Loucy (cell line): ENCODE data around the gene WDHD1.
"Not testable (repeated sequence)": the region's sequence is repeated elsewhere in the genome, so short reads cannot be mapped to it uniquely, and the experiment has no call there.

Experiments used
- H2AFZ ChIP-seq: fragments of 200-600 bp; sonication (generic); 2 replicates; pipeline ENCODE4 v1.6.0; 2016; ENCODE audit warnings: antibody characterized with exemption, mild to moderate bottlenecking, low read length, moderate library complexity
- H3F3A ChIP-seq: fragments of 200-600 bp; 2 replicates; pipeline ENCODE4 v1.6.0; 2016; ENCODE audit warnings: antibody characterized with exemption, low read depth, mild to moderate bottlenecking
- H3K27me3 ChIP-seq: fragments of 200-600 bp; sonication (generic); 2 replicates; pipeline ENCODE4 v1.6.1; 2014; ENCODE audit warnings: low read length, mild to moderate bottlenecking; ENCODE audit not compliant: insufficient read depth, poor library complexity, severe bottlenecking
- H3K36me3 ChIP-seq: fragments of 200-600 bp; sonication (generic); 2 replicates; pipeline ENCODE4 v1.6.1; 2016; ENCODE audit warnings: low read length; ENCODE audit not compliant: insufficient read depth
- H3K4me1 ChIP-seq: fragments of 200-600 bp; sonication (generic); 2 replicates; pipeline ENCODE4 v1.5.1; 2014; ENCODE audit warnings: low read length, mild to moderate bottlenecking; ENCODE audit not compliant: insufficient read depth, poor library complexity, severe bottlenecking
- H3K4me2 ChIP-seq: fragments of 200-600 bp; sonication (generic); 2 replicates; pipeline ENCODE4 v1.6.0; 2014; ENCODE audit warnings: antibody characterized with exemption, low read length, low read depth, mild to moderate bottlenecking; ENCODE audit not compliant: poor library complexity, severe bottlenecking
- H3K4me3 ChIP-seq: fragments of 200-600 bp; sonication (generic); 2 replicates; pipeline ENCODE4 v1.5.1; 2014; ENCODE audit warnings: low read length, mild to moderate bottlenecking, mixed read lengths; ENCODE audit not compliant: poor library complexity, severe bottlenecking
- H3K79me2 ChIP-seq: fragments of 200-600 bp; sonication (generic); 2 replicates; pipeline ENCODE4 v1.6.1; 2014; ENCODE audit warnings: low read length; ENCODE audit not compliant: insufficient read depth
- H3K9ac ChIP-seq: fragments of 200-600 bp; sonication (generic); 2 replicates; pipeline ENCODE4 v1.6.0; 2014; ENCODE audit warnings: mild to moderate bottlenecking, low read depth, low read length, moderate library complexity; ENCODE audit not compliant: poor library complexity, severe bottlenecking
- H3K9me2 ChIP-seq: fragments of 200-600 bp; sonication (generic); replicated peaks from 2 replicates; pipeline ENCODE4 v1.6.1; 2016; ENCODE audit warnings: low read depth, low read length, mixed read lengths
- H3K9me3 ChIP-seq: fragments of 200-600 bp; sonication (generic); 2 replicates; pipeline ENCODE4 v1.6.1; 2014; ENCODE audit warnings: mild to moderate bottlenecking, antibody characterized with exemption, low read length, low read depth; ENCODE audit not compliant: insufficient read depth
- H4K20me1 ChIP-seq: fragments of 200-600 bp; sonication (generic); 2 replicates; pipeline ENCODE4 v1.6.0; 2014; ENCODE audit warnings: antibody characterized with exemption, low read length, mild to moderate bottlenecking; ENCODE audit not compliant: insufficient read depth, poor library complexity, severe bottlenecking
- CTCF ChIP-seq: fragments of 200-600 bp; sonication (generic); conservative IDR thresholded peaks from 2 replicates; pipeline ENCODE4 v1.5.1; 2014; ENCODE audit warnings: mild to moderate bottlenecking, antibody characterized with exemption, low read length
- EZH2phosphoT487 ChIP-seq: fragments of 200-600 bp; IDR thresholded peaks from 2 replicates; pipeline ENCODE4 v1.6.1; 2018; ENCODE audit warnings: antibody characterized with exemption, mild to moderate bottlenecking, moderate library complexity, borderline replicate concordance

Gene WDHD1

GRCh38 chr14:55026441-55026792 lies 482 bp downstream of the WDHD1 start:
- Histone ChIP-seq H3K79me2 (peaks cover 89% of the 10 kb centered on the region), H3K4me2 (peak overlapping the region; percentile 84), H4K20me1 (peaks cover 59% of the 10 kb centered on the region), H2AFZ (peak overlapping the region; percentile 92), H3K9ac (peak overlapping the region; percentile 96), H3K4me3 (peak overlapping the region; percentile 98), H3K4me1 (peaks cover 54% of the 10 kb centered on the region), H3F3A (no peaks in the 10 kb centered on the region), H3K27me3 (no peaks in the 10 kb centered on the region), H3K9me2 (no peaks in the 10 kb centered on the region), H3K36me3 (no peaks in the 10 kb centered on the region), H3K9me3 (no peaks in the 10 kb centered on the region)
- TF ChIP-seq EZH2phosphoT487: no peak
- no peak for TF ChIP-seq CTCF

- peak overlapping the region; percentile 84 for H3K4me2 ChIP-seq
- H2AFZ ChIP-seq: 0 out of 2 replicates have a peak overlapping the region, but pooled peaks have one; percentile 92
- peaks cover 49% of the 10 kb centered on the region for H3K4me1 ChIP-seq
- H3K9me3 ChIP-seq: no peaks in the 10 kb centered on the region
- H3K27me3 ChIP-seq: no peaks in the 10 kb centered on the region
- TF ChIP-seq EZH2phosphoT487 (no peak), CTCF (no peak)
- H3K36me3 ChIP-seq: no peaks in the 10 kb centered on the region
- peak overlapping the region; percentile 96 for H3K9ac ChIP-seq
- H3K4me3 ChIP-seq: peak overlapping the region; percentile 98
- H3K9me2 ChIP-seq: no peaks in the 10 kb centered on the region
- H3K79me2 ChIP-seq: peaks cover 89% of the 10 kb centered on the region
- no peaks in the 10 kb centered on the region for H3F3A ChIP-seq
- H4K20me1 ChIP-seq: peaks cover 54% of the 10 kb centered on the region
Observed at GRCh38 chr14:55025948-55026347, 951 bp downstream of the WDHD1 start.

GRCh38 chr14:55024365-55024764 lies 2.5 kb downstream of the WDHD1 start:
- not testable (repeated sequence) for H3F3A ChIP-seq, H3K27me3 ChIP-seq, H3K36me3 ChIP-seq, H3K9me2 ChIP-seq, H2AFZ ChIP-seq, H3K9me3 ChIP-seq
- peak overlapping the region; percentile 22 for H3K4me3 ChIP-seq
- peaks cover 44% of the 10 kb centered on the region for H3K4me1 ChIP-seq
- peak overlapping the region; percentile 31 for H3K9ac ChIP-seq
- H3K4me2 ChIP-seq: peak overlapping the region; percentile 15
- peaks cover 38% of the 10 kb centered on the region for H4K20me1 ChIP-seq
- H3K79me2 ChIP-seq: peaks cover 87% of the 10 kb centered on the region

GRCh38 chr14:55019968-55020554 lies 6.8 kb downstream of the WDHD1 start:
- Histone ChIP-seq H3K9ac (peak overlapping the region; percentile 21), H3F3A (no peaks in the 10 kb centered on the region), H2AFZ (no peak overlapping the region), H3K4me2 (peak overlapping the region; percentile 17), H3K27me3 (no peaks in the 10 kb centered on the region), H4K20me1 (peaks cover 9% of the 10 kb centered on the region), H3K4me3 (no peak overlapping the region), H3K36me3 (no peaks in the 10 kb centered on the region), H3K79me2 (peaks cover 64% of the 10 kb centered on the region), H3K9me3 (no peaks in the 10 kb centered on the region), H3K9me2 (no peaks in the 10 kb centered on the region), H3K4me1 (peaks cover 12% of the 10 kb centered on the region)
- TF ChIP-seq CTCF (no peak), EZH2phosphoT487 (no peak)
